ENCODE data around the gene SMIM38.

Gene SMIM38

DNA sequence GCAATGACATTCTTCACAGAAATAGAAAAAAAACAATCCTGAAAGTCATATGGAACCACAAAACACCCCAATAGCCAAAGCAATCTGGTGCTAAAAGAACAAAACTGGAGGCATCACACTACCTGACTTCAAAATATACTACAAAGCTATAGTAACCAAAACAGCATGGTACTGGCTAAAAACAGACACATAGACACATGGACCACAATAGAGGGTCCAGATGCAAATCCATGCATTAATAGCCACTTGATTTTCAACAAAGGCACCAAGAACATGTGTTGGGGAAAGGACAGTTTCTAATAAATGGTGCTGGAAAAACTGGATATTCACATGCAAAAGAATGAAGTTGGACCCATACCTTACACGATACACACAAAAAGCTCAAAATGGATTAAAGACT, 27.9 kb upstream of the SMIM38 start:
- no peak overlapping the region for H3K4me3 ChIP-seq (ENCODE audit: low read depth, low read length)
- H4K8ac ChIP-seq (ENCODE audit: low read depth, low read length), result no peak overlapping the region
- no peak overlapping the region for H3K4ac ChIP-seq (ENCODE audit: low read depth, low read length)
- no peak overlapping the region for H4K12ac ChIP-seq (ENCODE audit: low read depth, low read length)
- H3K14ac ChIP-seq (ENCODE audit: low read length), result no peak overlapping the region
- peaks cover 7% of the 10 kb centered on the region for H3K79me1 ChIP-seq (ENCODE audit: low read length)
- H3K9ac ChIP-seq (ENCODE audit: low read length), result no peak overlapping the region
- H2BK12ac ChIP-seq (ENCODE audit: low read length), result no peak overlapping the region
- H3K27me3 ChIP-seq (ENCODE audit: insufficient read depth, low read length), result no peaks in the 10 kb centered on the region
- H2AK5ac ChIP-seq (ENCODE audit: low read length), result no peak overlapping the region
- no peak overlapping the region for H2AFZ ChIP-seq (ENCODE audit: insufficient read depth, low read length, poor library complexity)
- DNase-seq, result no peak
- no peak overlapping the region for H4K91ac ChIP-seq (ENCODE audit: low read depth, low read length)
- no peak overlapping the region for H3K27ac ChIP-seq (ENCODE audit: low read depth, low read length)
- H3K79me2 ChIP-seq (ENCODE audit: control insufficient read depth, insufficient read depth, low read length, poor library complexity), result peaks cover 3% of the 10 kb centered on the region
- H2BK120ac ChIP-seq (ENCODE audit: insufficient read depth, low read length, poor library complexity), result no peak overlapping the region
- H3K4me1 ChIP-seq (ENCODE audit: control insufficient read depth in 1 of 2, insufficient read depth in 2 of 2, low read length in 2 of 2), result peaks cover 17 to 20% of the 10 kb centered on the region in 2 experiments
- H3K23ac ChIP-seq (ENCODE audit: low read length), result no peak overlapping the region
- no peak overlapping the region for H2BK5ac ChIP-seq (ENCODE audit: low read depth, low read length, poor library complexity)
- WGBS (ENCODE audit: extremely low coverage, insufficient coverage, insufficient read length), result no CpG with 5 or more reads among the region's 1 CpG
- no peak overlapping the region for H3K4me2 ChIP-seq (ENCODE audit: low read length)
- no peak overlapping the region for H3K18ac ChIP-seq (ENCODE audit: low read length)
- no peaks in the 10 kb centered on the region for H3K9me3 ChIP-seq (ENCODE audit: insufficient read depth, low read depth, low read length)
- H3K36me3 ChIP-seq (ENCODE audit: control insufficient read depth in 1 of 2, insufficient read depth in 2 of 2, low read length in 2 of 2), result no peaks in the 10 kb centered on the region

- Histone ChIP-seq H3K27ac (ENCODE audit: low read depth, low read length) (no peak overlapping the region), H3K9me3 (ENCODE audit: insufficient read depth, low read depth, low read length) (no peaks in the 10 kb centered on the region), H2BK12ac (ENCODE audit: low read length) (no peak overlapping the region), H2AFZ (ENCODE audit: insufficient read depth, low read length, poor library complexity) (no peak overlapping the region), H2BK120ac (ENCODE audit: insufficient read depth, low read length, poor library complexity) (no peak overlapping the region), H4K91ac (ENCODE audit: low read depth, low read length) (no peak overlapping the region), H3K4me3 (ENCODE audit: low read depth, low read length) (no peak overlapping the region), H3K9ac (ENCODE audit: low read length) (no peak overlapping the region), H3K79me1 (ENCODE audit: low read length) (peaks cover 4% of the 10 kb centered on the region), H3K14ac (ENCODE audit: low read length) (no peak overlapping the region), H3K4me1 (ENCODE audit: control insufficient read depth in 1 of 2, insufficient read depth in 2 of 2, low read length in 2 of 2) (peaks cover 6 to 8% of the 10 kb centered on the region in 2 experiments), H3K36me3 (ENCODE audit: control insufficient read depth in 1 of 2, insufficient read depth in 2 of 2, low read length in 2 of 2) (no peaks in the 10 kb centered on the region), H2BK5ac (ENCODE audit: low read depth, low read length, poor library complexity) (no peak overlapping the region), H3K27me3 (ENCODE audit: insufficient read depth, low read length) (no peaks in the 10 kb centered on the region), H3K4ac (ENCODE audit: low read depth, low read length) (no peak overlapping the region), H3K18ac (ENCODE audit: low read length) (no peak overlapping the region), H3K4me2 (ENCODE audit: low read length) (no peak overlapping the region), H3K23ac (ENCODE audit: low read length) (no peak overlapping the region), H2AK5ac (ENCODE audit: low read length) (no peak overlapping the region), H3K79me2 (ENCODE audit: control insufficient read depth, insufficient read depth, low read length, poor library complexity) (no peaks in the 10 kb centered on the region), H4K12ac (ENCODE audit: low read depth, low read length) (no peak overlapping the region), H4K8ac (ENCODE audit: low read depth, low read length) (no peak overlapping the region)
- no CpG with 5 or more reads among the region's 2 CpGs for WGBS (ENCODE audit: extremely low coverage, insufficient coverage, insufficient read length)
- DNase-seq, result no peak
These were observed 26.7 kb upstream of the SMIM38 start for GRCh38 chr11:69129053-69129452.

DNA sequence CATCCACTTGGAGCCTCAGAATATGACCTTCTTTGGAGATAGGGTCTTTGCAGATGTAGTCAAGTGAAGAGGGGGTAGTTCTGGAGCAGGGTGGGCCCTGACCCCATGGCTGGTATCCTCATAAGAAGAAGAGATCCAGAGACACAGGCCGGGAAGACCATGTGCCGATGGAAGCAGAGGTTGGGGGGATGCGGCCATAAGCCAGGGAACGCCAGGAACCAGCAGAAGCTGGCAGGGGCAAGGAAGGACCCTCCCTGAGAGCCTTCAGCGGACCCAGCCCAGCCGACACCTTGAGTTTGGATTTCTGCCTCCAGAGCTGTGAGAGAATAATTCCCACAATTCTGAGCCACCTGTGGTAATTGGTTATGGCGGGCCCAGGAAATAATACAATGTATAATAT, 26.1 kb upstream of the SMIM38 start:
- Histone ChIP-seq H4K12ac (ENCODE audit: low read depth, low read length) (no peak overlapping the region), H3K4me2 (ENCODE audit: low read length) (no peak overlapping the region), H4K8ac (ENCODE audit: low read depth, low read length) (no peak overlapping the region), H4K91ac (ENCODE audit: low read depth, low read length) (no peak overlapping the region), H3K9ac (ENCODE audit: low read length) (no peak overlapping the region), H3K4ac (ENCODE audit: low read depth, low read length) (no peak overlapping the region), H3K36me3 (ENCODE audit: control insufficient read depth in 1 of 2, insufficient read depth in 2 of 2, low read length in 2 of 2) (no peaks in the 10 kb centered on the region), H3K23ac (ENCODE audit: low read length) (no peak overlapping the region), H3K79me2 (ENCODE audit: control insufficient read depth, insufficient read depth, low read length, poor library complexity) (no peaks in the 10 kb centered on the region), H3K27ac (ENCODE audit: low read depth, low read length) (no peak overlapping the region), H3K9me3 (ENCODE audit: insufficient read depth, low read depth, low read length) (no peaks in the 10 kb centered on the region), H2BK12ac (ENCODE audit: low read length) (no peak overlapping the region), H2AK5ac (ENCODE audit: low read length) (no peak overlapping the region), H3K27me3 (ENCODE audit: insufficient read depth, low read length) (no peaks in the 10 kb centered on the region), H3K18ac (ENCODE audit: low read length) (no peak overlapping the region), H2BK5ac (ENCODE audit: low read depth, low read length, poor library complexity) (no peak overlapping the region), H2AFZ (ENCODE audit: insufficient read depth, low read length, poor library complexity) (no peak overlapping the region), H3K79me1 (ENCODE audit: low read length) (peaks cover 4% of the 10 kb centered on the region), H2BK120ac (ENCODE audit: insufficient read depth, low read length, poor library complexity) (no peak overlapping the region), H3K4me3 (ENCODE audit: low read depth, low read length) (no peak overlapping the region), H3K4me1 (ENCODE audit: control insufficient read depth in 1 of 2, insufficient read depth in 2 of 2, low read length in 2 of 2) (peaks cover 4 to 6% of the 10 kb centered on the region in 2 experiments), H3K14ac (ENCODE audit: low read length) (no peak overlapping the region)
- no peak for DNase-seq
- WGBS (ENCODE audit: extremely low coverage, insufficient coverage, insufficient read length), result no CpG with 5 or more reads among the region's 7 CpGs

DNA sequence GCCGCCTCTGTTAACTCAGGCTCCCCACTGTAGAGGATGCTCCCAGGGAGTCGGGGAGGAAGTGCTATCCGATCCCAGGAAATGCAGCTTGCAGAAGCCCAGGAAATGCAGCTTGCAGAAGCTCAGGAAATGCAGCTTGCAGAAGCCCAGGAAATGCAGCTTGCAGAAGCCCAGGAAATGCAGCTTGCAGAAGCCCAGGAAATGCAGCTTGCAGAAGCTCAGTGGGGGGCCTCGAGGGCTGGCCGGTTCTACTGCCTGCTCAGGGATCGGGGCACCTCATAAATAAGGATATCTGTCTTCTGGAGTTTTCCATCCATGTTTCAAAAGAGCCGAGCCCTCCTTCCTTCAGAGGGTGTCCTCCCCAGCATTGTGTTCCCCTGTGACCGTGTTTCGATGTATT, 25.1 kb upstream of the SMIM38 start:
- Histone ChIP-seq H4K91ac (ENCODE audit: low read depth, low read length) (no peak overlapping the region), H2BK5ac (ENCODE audit: low read depth, low read length, poor library complexity) (no peak overlapping the region), H3K36me3 (ENCODE audit: control insufficient read depth in 1 of 2, insufficient read depth in 2 of 2, low read length in 2 of 2) (no peaks in the 10 kb centered on the region), H3K4me2 (ENCODE audit: low read length) (no peak overlapping the region), H4K12ac (ENCODE audit: low read depth, low read length) (no peak overlapping the region), H4K8ac (ENCODE audit: low read depth, low read length) (no peak overlapping the region), H2AFZ (ENCODE audit: insufficient read depth, low read length, poor library complexity) (no peak overlapping the region), H3K79me1 (ENCODE audit: low read length) (peaks cover 4% of the 10 kb centered on the region), H3K27me3 (ENCODE audit: insufficient read depth, low read length) (no peaks in the 10 kb centered on the region), H3K23ac (ENCODE audit: low read length) (no peak overlapping the region), H3K9ac (ENCODE audit: low read length) (no peak overlapping the region), H2BK12ac (ENCODE audit: low read length) (no peak overlapping the region), H3K4me1 (ENCODE audit: control insufficient read depth in 1 of 2, insufficient read depth in 2 of 2, low read length in 2 of 2) (peaks cover 4 to 6% of the 10 kb centered on the region in 2 experiments), H3K9me3 (ENCODE audit: insufficient read depth, low read depth, low read length) (no peaks in the 10 kb centered on the region), H3K4ac (ENCODE audit: low read depth, low read length) (no peak overlapping the region), H3K18ac (ENCODE audit: low read length) (no peak overlapping the region), H2AK5ac (ENCODE audit: low read length) (no peak overlapping the region), H3K14ac (ENCODE audit: low read length) (no peak overlapping the region), H3K79me2 (ENCODE audit: control insufficient read depth, insufficient read depth, low read length, poor library complexity) (no peaks in the 10 kb centered on the region), H3K4me3 (ENCODE audit: low read depth, low read length) (no peak overlapping the region), H2BK120ac (ENCODE audit: insufficient read depth, low read length, poor library complexity) (no peak overlapping the region), H3K27ac (ENCODE audit: low read depth, low read length) (no peak overlapping the region)
- WGBS (ENCODE audit: extremely low coverage, insufficient coverage, insufficient read length), result no CpG with 5 or more reads among the region's 9 CpGs
- DNase-seq, result no peak

Data from trophoblast cell (in vitro differentiated cells and primary cell).